GM12872 (cell line): Measurements from ENCODE around the gene EIF2AK2.

ENCODE experiments used
- TF ChIP-seq, protein P1 (sequence below): IDR thresholded peaks from 3 replicates; pipeline ENCODE4 v1.5.1; 2011; ENCODE audit warnings: low read depth, mild to moderate bottlenecking, low read length, moderate library complexity; ENCODE audit not compliant: insufficient read depth

EIF2AK2 gene

DNA sequence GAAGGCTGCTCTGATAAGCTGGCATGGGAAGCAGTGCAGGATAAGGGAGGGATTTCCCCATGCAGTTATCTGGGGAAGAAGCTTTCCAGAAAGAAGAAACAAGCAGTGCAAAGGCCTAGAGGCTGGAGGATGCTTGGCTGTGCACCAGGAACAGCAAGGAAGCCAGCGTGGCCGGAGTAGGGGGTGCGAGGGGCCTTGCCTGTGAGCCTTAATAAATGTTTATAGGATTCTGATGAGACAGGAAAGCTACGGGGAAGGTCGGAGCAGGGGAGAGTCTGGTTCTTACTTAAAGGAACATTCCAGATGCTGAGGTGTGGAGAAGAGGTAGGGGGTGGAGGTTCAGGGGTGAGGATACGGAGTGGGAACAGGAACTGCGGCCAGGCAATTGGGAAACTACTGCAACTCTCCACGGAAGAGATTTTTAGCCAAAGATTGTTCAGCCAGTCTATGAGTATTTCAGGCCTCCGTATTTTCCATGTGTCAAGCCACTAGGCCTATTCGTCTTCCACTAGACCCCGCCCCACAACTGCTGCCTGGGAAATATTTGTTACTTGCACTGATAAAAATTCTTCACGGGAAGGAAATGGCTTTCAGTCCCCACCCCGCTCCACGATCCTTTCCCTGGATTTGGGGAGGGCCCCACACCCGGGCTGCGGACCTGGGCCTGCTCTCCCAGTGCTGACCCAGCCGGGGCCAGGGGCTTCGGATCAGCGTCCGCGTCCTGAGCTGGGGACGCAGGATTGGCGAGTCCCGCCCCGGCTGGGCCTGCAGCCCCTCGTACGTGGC, 516 bp downstream of the EIF2AK2 start:
- TF ChIP-seq, protein P1, sequence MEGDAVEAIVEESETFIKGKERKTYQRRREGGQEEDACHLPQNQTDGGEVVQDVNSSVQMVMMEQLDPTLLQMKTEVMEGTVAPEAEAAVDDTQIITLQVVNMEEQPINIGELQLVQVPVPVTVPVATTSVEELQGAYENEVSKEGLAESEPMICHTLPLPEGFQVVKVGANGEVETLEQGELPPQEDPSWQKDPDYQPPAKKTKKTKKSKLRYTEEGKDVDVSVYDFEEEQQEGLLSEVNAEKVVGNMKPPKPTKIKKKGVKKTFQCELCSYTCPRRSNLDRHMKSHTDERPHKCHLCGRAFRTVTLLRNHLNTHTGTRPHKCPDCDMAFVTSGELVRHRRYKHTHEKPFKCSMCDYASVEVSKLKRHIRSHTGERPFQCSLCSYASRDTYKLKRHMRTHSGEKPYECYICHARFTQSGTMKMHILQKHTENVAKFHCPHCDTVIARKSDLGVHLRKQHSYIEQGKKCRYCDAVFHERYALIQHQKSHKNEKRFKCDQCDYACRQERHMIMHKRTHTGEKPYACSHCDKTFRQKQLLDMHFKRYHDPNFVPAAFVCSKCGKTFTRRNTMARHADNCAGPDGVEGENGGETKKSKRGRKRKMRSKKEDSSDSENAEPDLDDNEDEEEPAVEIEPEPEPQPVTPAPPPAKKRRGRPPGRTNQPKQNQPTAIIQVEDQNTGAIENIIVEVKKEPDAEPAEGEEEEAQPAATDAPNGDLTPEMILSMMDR = no peak

DNA sequence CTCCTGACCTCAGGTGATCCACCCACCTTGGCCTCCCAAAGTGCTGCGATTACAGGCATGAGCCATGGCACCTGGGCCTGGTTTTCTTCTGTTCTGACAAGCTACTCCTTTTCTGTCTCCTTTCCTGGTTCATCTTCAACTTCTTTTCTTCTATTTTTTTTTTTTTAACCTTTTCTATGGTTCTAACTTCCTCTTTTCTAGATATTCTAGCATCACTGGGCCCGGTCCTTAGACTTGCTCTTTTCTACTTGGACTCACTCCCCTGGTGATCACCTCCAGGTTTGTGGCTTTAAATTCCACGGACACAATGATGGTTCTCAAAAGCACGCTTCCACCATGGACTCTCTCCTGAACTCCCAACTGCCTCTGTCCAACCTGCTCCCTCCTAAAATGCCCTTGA, 2.0 kb downstream of the EIF2AK2 start:
- TF ChIP-seq, protein P1 = no peak

DNA sequence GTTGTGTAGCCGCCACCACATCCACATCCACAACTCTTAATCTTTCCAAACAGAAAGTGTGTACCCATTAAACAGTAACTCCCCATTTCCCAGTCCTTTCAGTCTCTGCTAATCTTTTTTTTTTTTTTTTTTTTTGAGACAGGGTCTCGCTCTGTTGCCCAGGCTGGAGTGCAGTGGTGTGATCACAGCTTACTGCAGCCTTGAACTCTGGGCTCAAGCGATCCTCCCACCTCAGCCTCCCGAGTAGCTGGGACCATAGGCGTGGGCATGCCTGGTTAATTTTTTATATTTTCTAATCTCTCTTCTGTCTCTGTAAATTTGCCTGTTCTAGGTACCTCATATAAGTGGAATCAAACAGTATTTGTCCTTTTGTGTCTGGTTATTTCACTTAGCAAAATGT, 3.6 kb downstream of the EIF2AK2 start:
- TF ChIP-seq, protein P1 = no peak

DNA sequence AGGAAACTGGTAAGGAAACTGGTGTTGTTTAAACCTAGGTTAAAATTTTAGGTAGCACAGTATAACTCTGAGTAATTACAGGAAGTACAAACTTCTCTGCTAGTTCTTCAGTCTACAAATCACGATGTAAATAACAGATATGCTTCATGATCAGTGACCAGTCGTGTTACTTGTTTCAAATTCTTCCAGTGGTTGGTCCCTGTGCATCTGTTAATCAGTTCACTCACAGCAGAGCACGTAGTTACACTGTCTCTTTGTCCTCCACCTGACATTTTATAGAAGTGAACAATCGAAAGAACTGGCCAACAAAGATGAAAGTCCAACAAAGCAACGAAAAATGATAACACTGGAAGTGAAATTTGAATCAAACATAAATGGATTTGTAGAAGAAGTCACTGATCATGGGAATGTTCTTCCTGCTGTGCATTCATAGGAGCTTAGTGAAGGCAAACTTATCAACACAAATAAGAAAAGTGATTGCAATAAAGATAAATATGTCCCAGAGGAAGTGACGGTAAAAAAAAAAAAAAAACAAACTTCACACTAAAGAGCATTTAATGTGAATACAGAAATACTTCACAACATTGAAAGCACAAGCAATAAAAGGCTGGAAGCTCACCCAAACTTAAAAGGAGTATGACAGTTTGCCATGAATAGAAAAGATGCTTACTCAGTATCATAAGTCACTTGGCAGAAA, 7.0 kb downstream of the EIF2AK2 start:
- TF ChIP-seq, protein P1 = no peak

DNA sequence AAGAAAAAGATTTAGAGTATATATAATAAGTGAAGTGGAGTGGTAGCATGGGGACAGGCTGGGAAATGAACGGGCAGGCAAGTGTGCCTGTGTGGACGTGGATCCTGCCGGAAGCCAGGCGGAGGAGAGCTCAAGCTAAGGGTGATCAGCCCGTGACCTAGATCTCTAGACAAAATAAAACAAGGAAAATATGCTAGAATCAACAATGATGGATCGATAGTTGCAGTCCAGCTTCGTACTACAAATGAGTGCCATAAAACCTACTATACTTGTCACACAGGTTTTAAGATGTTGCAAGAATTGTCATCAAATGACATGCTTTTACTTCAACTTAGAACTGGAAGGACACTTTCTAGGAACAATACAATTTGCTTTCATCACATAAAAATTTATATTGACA, 8.5 kb downstream of the EIF2AK2 start:
- TF ChIP-seq, protein P1 = no peak

DNA sequence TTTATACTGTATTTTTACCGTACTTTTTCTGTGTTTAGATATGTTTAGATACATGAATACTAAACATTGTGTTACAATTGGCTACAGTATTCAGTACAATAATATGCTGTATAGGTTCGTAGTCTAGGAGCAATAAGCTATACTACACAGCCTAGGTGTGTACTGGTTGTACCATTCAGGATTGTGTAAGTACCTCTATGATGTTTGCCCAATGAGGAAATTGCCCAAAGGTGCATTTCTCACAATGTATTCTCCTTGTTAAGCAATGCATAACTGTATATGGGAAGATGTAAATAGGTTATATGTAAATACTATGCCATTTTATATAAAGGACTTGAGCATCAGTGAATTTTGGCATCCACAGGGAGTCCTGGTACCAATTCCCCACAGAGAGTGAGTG, 10.7 kb downstream of the EIF2AK2 start:
- TF ChIP-seq, protein P1 = no peak

DNA sequence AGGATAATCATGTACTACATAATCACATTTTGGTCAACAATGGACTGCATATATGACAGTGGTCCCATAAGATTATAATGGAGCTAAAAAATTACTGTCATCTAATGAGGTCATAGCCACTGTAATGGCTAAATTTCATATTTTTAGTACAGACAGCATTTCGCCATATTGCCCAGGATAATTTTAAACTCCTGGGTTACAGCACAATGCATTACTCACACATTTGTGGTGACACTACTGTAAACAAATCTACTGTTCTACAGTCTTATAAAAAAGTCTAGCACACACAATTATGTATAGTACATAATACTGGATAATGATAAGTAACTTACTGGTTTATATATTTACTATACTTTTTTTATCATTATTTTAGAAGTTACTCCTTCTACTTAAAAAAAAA, 12.8 kb downstream of the EIF2AK2 start:
- TF ChIP-seq, protein P1 = no peak
